ENCODE results near the gene PSMB8.

DNA sequence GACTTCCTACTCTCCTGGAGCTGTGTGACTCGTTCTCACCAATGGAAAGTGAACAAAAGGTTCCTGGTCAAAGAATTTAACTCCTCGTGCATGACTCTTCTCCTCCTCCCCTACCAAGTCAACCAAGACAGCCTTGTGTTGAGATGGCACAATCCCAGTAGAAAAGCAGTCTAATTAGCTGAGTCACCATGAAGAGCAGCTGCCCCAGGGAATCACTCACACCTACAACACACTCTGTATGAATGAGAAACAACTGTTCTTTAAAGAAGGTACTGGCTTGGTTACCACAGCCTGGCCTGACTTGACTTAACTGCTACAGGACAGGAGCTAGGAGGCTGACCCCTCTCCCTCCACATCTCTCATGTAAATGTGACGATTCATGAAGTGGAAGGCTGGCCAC, 24.1 kb downstream of the PSMB8 start:
- TF ChIP-seq, protein P1, sequence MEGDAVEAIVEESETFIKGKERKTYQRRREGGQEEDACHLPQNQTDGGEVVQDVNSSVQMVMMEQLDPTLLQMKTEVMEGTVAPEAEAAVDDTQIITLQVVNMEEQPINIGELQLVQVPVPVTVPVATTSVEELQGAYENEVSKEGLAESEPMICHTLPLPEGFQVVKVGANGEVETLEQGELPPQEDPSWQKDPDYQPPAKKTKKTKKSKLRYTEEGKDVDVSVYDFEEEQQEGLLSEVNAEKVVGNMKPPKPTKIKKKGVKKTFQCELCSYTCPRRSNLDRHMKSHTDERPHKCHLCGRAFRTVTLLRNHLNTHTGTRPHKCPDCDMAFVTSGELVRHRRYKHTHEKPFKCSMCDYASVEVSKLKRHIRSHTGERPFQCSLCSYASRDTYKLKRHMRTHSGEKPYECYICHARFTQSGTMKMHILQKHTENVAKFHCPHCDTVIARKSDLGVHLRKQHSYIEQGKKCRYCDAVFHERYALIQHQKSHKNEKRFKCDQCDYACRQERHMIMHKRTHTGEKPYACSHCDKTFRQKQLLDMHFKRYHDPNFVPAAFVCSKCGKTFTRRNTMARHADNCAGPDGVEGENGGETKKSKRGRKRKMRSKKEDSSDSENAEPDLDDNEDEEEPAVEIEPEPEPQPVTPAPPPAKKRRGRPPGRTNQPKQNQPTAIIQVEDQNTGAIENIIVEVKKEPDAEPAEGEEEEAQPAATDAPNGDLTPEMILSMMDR (IDR thresholded peaks at IDR 0.05; ENCODE audit: insufficient read depth, low read length) = no peak
- TF ChIP-seq, protein P2, sequence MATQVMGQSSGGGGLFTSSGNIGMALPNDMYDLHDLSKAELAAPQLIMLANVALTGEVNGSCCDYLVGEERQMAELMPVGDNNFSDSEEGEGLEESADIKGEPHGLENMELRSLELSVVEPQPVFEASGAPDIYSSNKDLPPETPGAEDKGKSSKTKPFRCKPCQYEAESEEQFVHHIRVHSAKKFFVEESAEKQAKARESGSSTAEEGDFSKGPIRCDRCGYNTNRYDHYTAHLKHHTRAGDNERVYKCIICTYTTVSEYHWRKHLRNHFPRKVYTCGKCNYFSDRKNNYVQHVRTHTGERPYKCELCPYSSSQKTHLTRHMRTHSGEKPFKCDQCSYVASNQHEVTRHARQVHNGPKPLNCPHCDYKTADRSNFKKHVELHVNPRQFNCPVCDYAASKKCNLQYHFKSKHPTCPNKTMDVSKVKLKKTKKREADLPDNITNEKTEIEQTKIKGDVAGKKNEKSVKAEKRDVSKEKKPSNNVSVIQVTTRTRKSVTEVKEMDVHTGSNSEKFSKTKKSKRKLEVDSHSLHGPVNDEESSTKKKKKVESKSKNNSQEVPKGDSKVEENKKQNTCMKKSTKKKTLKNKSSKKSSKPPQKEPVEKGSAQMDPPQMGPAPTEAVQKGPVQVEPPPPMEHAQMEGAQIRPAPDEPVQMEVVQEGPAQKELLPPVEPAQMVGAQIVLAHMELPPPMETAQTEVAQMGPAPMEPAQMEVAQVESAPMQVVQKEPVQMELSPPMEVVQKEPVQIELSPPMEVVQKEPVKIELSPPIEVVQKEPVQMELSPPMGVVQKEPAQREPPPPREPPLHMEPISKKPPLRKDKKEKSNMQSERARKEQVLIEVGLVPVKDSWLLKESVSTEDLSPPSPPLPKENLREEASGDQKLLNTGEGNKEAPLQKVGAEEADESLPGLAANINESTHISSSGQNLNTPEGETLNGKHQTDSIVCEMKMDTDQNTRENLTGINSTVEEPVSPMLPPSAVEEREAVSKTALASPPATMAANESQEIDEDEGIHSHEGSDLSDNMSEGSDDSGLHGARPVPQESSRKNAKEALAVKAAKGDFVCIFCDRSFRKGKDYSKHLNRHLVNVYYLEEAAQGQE (IDR thresholded peaks at IDR 0.05; ENCODE audit: insufficient replicate concordance, low read depth) = no peak
- TF ChIP-seq POLR2AphosphoS5 (IDR thresholded peaks at IDR 0.05; ENCODE audit: low read depth) = no peak
- no peak for TF ChIP-seq GABPA (IDR thresholded peaks at IDR 0.05; ENCODE audit: low read depth)
- TF ChIP-seq SPI1 (IDR thresholded peaks at IDR 0.05; ENCODE audit: borderline replicate concordance, low read depth) = no peak

Measured in HL-60 (cell line).